GM18526 (cell line): ENCODE results near the gene TCERG1L.

ENCODE experiments used
- POLR2A ChIP-seq: IDR thresholded peaks from 3 replicates; pipeline ENCODE4 v1.6.1; 2011; ENCODE audit not compliant: insufficient read length; ENCODE audit errors: extremely low read depth

Gene TCERG1L

GRCh38 chr10:131140606-131141005, 170.9 kb downstream of the TCERG1L start:
- no peak for TF ChIP-seq POLR2A

- no peak for TF ChIP-seq POLR2A
Measured at GRCh38 chr10:131137223-131137622, 174.3 kb downstream of the TCERG1L start.

GRCh38 chr10:131135716-131136115, 175.8 kb downstream of the TCERG1L start:
- no peak for TF ChIP-seq POLR2A

GRCh38 chr10:131134651-131135050, 176.9 kb downstream of the TCERG1L start:
- no peak for TF ChIP-seq POLR2A

GRCh38 chr10:131134001-131134576, 177.4 kb downstream of the TCERG1L start:
- TF ChIP-seq POLR2A, result no peak

GRCh38 chr10:131132681-131133080, 178.8 kb downstream of the TCERG1L start:
- TF ChIP-seq POLR2A, result no peak

GRCh38 chr10:131131726-131132591, 179.6 kb downstream of the TCERG1L start:
- no peak for TF ChIP-seq POLR2A

GRCh38 chr10:131130025-131130424, 181.5 kb downstream of the TCERG1L start:
- no peak for TF ChIP-seq POLR2A

GRCh38 chr10:131129544-131129943, 182.0 kb downstream of the TCERG1L start:
- no peak for TF ChIP-seq POLR2A

GRCh38 chr10:131128731-131129130, 182.8 kb downstream of the TCERG1L start:
- no peak for TF ChIP-seq POLR2A

- no peak for TF ChIP-seq POLR2A
Measured at GRCh38 chr10:131127610-131128009, 183.9 kb downstream of the TCERG1L start.

- TF ChIP-seq POLR2A, result no peak
Measured at GRCh38 chr10:131127138-131127589, 184.4 kb downstream of the TCERG1L start.

GRCh38 chr10:131126321-131127137, 185.0 kb downstream of the TCERG1L start:
- TF ChIP-seq POLR2A, result no peak

- TF ChIP-seq POLR2A, result no peak
Measured at GRCh38 chr10:131125511-131126225, 185.9 kb downstream of the TCERG1L start.

GRCh38 chr10:131124945-131125344, 186.6 kb downstream of the TCERG1L start:
- no peak for TF ChIP-seq POLR2A
